IMR-90 (cell line): ENCODE measurements around the gene CREBZF. TPM values are rescaled to one million over a fixed set of nuclear protein-coding genes. Genes with fewer than 3 reads are reported as not detected.

Experiments
- polyA plus RNA-seq, 3 experiments: library from polyadenylated mRNA; depleted of rRNA; stranded (reverse); fragments of >200 nt; gene quantifications; 2 replicates each; pipeline ENCODE4 v1.2.3, GENCODE V29; 2012; ENCODE audit warnings: low replicate concordance in 1 of 3
- total RNA-seq: library from RNA; depleted of rRNA; stranded (reverse); fragments of >200 nt; gene quantifications from 2 replicates; pipeline ENCODE4 v1.2.3, GENCODE V29; 2012
- TF ChIP-seq, protein P1 (sequence below): fragments of 150-350 bp; IDR thresholded peaks from 2 replicates; pipeline ENCODE4 v1.6.1; 2016; ENCODE audit warnings: low read depth, mild to moderate bottlenecking, low read length, moderate library complexity, borderline replicate concordance

The CREBZF gene
- total and polyA plus RNA-seq, 2 of the 4 experiments (the other 2 are of a cell fraction), result 12.5 to 17.7 TPM

DNA sequence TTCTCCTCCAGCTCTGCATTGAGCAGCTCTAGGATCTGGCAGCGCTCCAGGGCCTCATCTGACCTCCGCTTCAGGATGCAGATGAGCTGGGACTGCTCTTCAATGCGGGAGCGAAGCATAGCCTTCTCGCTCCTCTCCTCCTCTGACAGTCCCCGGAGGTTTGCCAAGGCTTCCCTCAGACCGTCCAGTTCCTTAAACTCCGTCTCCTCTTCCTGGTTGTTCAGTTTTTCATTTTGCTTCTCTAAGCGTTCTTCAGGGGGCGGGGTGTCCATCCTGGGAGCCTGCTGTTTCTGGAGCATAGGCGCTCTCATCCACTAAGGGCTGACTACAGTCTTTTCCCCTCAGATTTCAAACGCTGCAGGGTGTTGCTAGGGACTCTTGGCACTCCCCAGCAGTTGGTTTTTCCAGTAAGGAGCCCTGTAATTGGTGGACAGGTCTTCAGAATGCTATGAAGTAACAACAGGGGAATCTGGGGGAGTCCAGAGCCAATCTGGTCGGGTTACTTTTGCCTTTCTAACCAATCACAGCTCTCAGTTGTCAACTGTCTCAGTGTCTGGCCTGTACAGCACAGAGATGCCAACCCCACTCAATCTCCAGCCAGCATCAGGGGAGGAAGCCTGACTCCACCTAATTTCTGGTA, 21.0 kb upstream of the CREBZF start, which contains the start of gene CCDC89 (continued):
- TF ChIP-seq, protein P1, sequence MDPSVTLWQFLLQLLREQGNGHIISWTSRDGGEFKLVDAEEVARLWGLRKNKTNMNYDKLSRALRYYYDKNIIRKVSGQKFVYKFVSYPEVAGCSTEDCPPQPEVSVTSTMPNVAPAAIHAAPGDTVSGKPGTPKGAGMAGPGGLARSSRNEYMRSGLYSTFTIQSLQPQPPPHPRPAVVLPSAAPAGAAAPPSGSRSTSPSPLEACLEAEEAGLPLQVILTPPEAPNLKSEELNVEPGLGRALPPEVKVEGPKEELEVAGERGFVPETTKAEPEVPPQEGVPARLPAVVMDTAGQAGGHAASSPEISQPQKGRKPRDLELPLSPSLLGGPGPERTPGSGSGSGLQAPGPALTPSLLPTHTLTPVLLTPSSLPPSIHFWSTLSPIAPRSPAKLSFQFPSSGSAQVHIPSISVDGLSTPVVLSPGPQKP, result no peak
